ENCODE results near the gene HPSE2.

GRCh38 chr10:99143011-99143410 lies 92.6 kb downstream of the HPSE2 start:
- TF ChIP-seq ZFX (IDR thresholded peaks at IDR 0.05) (no peak), CTCF (conservative IDR thresholded peaks at IDR 0.05) (no peak)

Data from C4-2B (cell line).